Calu3 (cell line): ENCODE data around the gene CACNG8. TPM values are rescaled to one million over a fixed set of nuclear protein-coding genes. Genes with fewer than 3 reads are reported as not detected.

ENCODE experiments used
- BruUV-seq: library from RNA; stranded (reverse); fragments of 400-500 nt; replicated peaks from 2 replicates; lab custom pipeline; 2021; lab: Mats Ljungman, UMichigan
- CTCF ChIA-PET: fragments of 300-600 bp; sonication (Branson Sonifier 250); formaldehyde crosslinking; loops from one replicate; lab custom pipeline; 2022; ENCODE audit warnings: antibody characterized with exemption; lab: Charles Lee
- DNase-seq: peaks from one replicate; pipeline ENCODE4 v3.0.0; 2022
- H3K27ac Mint-ChIP-seq: one replicate; pipeline ENCODE4 v1.8.0; 2022; ENCODE audit warnings: mixed read lengths; ENCODE audit not compliant: unreplicated experiment
- H3K27me3 Mint-ChIP-seq: one replicate; pipeline ENCODE4 v1.8.0; 2022; ENCODE audit warnings: mixed read lengths; ENCODE audit not compliant: unreplicated experiment
- H3K36me3 Mint-ChIP-seq: one replicate; pipeline ENCODE4 v1.8.0; 2022; ENCODE audit warnings: mild to moderate bottlenecking, moderate library complexity, mixed read lengths; ENCODE audit not compliant: insufficient read depth, unreplicated experiment
- H3K4me1 Mint-ChIP-seq: one replicate; pipeline ENCODE4 v1.8.0; 2022; ENCODE audit warnings: mild to moderate bottlenecking, low read depth, mixed read lengths; ENCODE audit not compliant: unreplicated experiment
- H3K4me3 Mint-ChIP-seq: one replicate; pipeline ENCODE4 v1.8.0; 2022; ENCODE audit warnings: mild to moderate bottlenecking, low read depth, moderate library complexity, mixed read lengths; ENCODE audit not compliant: unreplicated experiment
- H3K9me3 Mint-ChIP-seq: one replicate; pipeline ENCODE4 v1.8.0; 2022; ENCODE audit warnings: low read depth, mixed read lengths; ENCODE audit not compliant: unreplicated experiment
- intact Hi-C: fragments of 100-400 bp; cut with micrococcal nuclease; formaldehyde crosslinking; loops from one replicate; pipeline ENCODE4 v1.10.0; 2022; ENCODE audit not compliant: unreplicated experiment
- total RNA-seq: library from RNA; stranded (reverse); gene quantifications from 2 replicates; pipeline ENCODE4 v1.2.3, GENCODE V29; 2022
- TF ChIP-seq, protein P1 (sequence below): fragments of 200-600 bp; IDR thresholded peaks from one replicate; pipeline ENCODE4 v1.8.0; 2022; ENCODE audit warnings: antibody characterized with exemption; ENCODE audit not compliant: unreplicated experiment

Gene CACNG8
- total RNA-seq, 1 experiment from 2014 or later = 19.0 TPM

DNA sequence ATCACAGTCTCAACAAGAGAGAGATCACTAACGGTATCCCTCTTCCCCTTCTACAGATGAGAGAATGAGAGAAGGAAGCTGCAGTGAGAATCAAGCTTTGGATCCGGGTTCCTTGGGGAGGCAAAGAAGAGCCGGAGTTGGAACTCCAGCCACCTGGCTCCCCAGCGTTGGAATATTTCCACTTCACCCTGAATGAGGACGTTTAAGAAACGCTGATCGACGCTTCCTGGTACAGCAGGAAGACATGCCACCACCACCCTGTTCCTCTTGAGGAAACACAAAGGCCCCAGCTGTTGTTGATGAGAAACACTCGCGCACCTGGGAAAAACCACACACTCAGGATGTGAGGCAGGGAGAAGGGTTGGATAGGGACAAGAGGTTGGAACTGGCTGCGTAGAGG lies 11.3 kb upstream of the CACNG8 start:
- Mint-ChIP-seq H3K9me3 (no peaks in the 10 kb centered on the region), H3K36me3 (peaks cover 4% of the 10 kb centered on the region), H3K27me3 (peaks cover 37% of the 10 kb centered on the region), H3K4me1 (no peaks in the 10 kb centered on the region), H3K4me3 (no peak overlapping the region), H3K27ac (no peak overlapping the region)
- TF ChIP-seq, protein P1, sequence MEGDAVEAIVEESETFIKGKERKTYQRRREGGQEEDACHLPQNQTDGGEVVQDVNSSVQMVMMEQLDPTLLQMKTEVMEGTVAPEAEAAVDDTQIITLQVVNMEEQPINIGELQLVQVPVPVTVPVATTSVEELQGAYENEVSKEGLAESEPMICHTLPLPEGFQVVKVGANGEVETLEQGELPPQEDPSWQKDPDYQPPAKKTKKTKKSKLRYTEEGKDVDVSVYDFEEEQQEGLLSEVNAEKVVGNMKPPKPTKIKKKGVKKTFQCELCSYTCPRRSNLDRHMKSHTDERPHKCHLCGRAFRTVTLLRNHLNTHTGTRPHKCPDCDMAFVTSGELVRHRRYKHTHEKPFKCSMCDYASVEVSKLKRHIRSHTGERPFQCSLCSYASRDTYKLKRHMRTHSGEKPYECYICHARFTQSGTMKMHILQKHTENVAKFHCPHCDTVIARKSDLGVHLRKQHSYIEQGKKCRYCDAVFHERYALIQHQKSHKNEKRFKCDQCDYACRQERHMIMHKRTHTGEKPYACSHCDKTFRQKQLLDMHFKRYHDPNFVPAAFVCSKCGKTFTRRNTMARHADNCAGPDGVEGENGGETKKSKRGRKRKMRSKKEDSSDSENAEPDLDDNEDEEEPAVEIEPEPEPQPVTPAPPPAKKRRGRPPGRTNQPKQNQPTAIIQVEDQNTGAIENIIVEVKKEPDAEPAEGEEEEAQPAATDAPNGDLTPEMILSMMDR = no peak
- CTCF ChIA-PET = no interaction called here
- no TSS peak for BruUV-seq
- DNase-seq = no peak
- intact Hi-C loops = no loop called here

GRCh38 chr19:53951947-53952346 lies 10.8 kb upstream of the CACNG8 start:
- H3K4me3 Mint-ChIP-seq = no peak overlapping the region
- H3K27me3 Mint-ChIP-seq = peaks cover 42% of the 10 kb centered on the region
- TF ChIP-seq, protein P1 = no peak
- no peak overlapping the region for H3K27ac Mint-ChIP-seq
- peaks cover 4% of the 10 kb centered on the region for H3K36me3 Mint-ChIP-seq
- H3K9me3 Mint-ChIP-seq = no peaks in the 10 kb centered on the region
- BruUV-seq = no TSS peak
- CTCF ChIA-PET = no interaction called here
- no peaks in the 10 kb centered on the region for H3K4me1 Mint-ChIP-seq
- intact Hi-C loops = no loop called here
- no peak for DNase-seq

DNA sequence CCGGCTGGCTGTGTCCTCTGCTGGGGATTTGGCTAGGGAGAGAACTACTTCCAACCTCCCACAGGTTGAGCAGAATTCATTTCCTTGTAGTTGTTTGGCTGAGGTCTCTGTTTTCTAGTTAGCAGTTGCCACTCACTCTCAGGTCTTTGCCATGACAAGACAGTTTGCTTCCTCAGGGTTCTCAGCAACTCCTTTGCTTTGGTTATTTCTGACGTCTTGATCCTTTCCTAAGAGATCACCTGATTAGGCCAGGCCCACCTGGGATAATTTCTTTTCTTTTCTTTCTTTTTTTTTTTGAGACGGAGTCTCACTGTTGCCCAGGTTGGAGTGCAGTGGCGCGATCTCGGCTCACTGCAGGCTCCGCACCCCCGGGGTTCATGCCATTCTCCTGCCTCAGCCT lies 9.4 kb upstream of the CACNG8 start:
- H3K36me3 Mint-ChIP-seq = peaks cover 4% of the 10 kb centered on the region
- intact Hi-C loops = no loop called here
- no peaks in the 10 kb centered on the region for H3K9me3 Mint-ChIP-seq
- CTCF ChIA-PET = no interaction called here
- no peak overlapping the region for H3K4me3 Mint-ChIP-seq
- H3K27me3 Mint-ChIP-seq = peaks cover 56% of the 10 kb centered on the region
- DNase-seq = no peak
- H3K27ac Mint-ChIP-seq = no peak overlapping the region
- TF ChIP-seq, protein P1 = no peak
- BruUV-seq = no TSS peak
- H3K4me1 Mint-ChIP-seq = peaks cover 10% of the 10 kb centered on the region

GRCh38 chr19:53957448-53958167 lies 5.1 kb upstream of the CACNG8 start:
- no TSS peak for BruUV-seq

More at GRCh38 chr19:53957448-53958167, 5.1 kb upstream of the CACNG8 start:
- H3K9me3 Mint-ChIP-seq = no peaks in the 10 kb centered on the region
- no peak overlapping the region for H3K4me3 Mint-ChIP-seq
- no peak overlapping the region for H3K27ac Mint-ChIP-seq
- no peak for DNase-seq
- no peaks in the 10 kb centered on the region for H3K36me3 Mint-ChIP-seq
- CTCF ChIA-PET = no interaction called here
- peaks cover 23% of the 10 kb centered on the region for H3K4me1 Mint-ChIP-seq
- intact Hi-C loops = no loop called here
- TF ChIP-seq, protein P1 = no peak
- H3K27me3 Mint-ChIP-seq = peaks cover 83% of the 10 kb centered on the region
